GM13977 (cell line): Measurements from ENCODE around the gene UFSP1.

Experiments
- DNase-seq: peaks from one replicate; pipeline ENCODE4 v3.0.0; 2012; ENCODE audit warnings: low spot score
- in situ Hi-C: fragments of 300-500 bp; cut with MboI; formaldehyde crosslinking; loops from one replicate; pipeline ENCODE4 v1.12.0; 2022; ENCODE audit warnings: low sequenced_read_pairs, low pct_unique_long_range_greater_than_20kb, mixed read lengths, inconsistent platforms; ENCODE audit not compliant: unreplicated experiment
- TF ChIP-seq, protein P1 (sequence below): IDR thresholded peaks from 2 replicates; pipeline ENCODE4 v1.5.1; 2012; ENCODE audit warnings: mild to moderate bottlenecking, control low read depth; ENCODE audit not compliant: insufficient read depth; ENCODE audit errors: extremely low read depth, missing control alignments

Gene UFSP1

DNA sequence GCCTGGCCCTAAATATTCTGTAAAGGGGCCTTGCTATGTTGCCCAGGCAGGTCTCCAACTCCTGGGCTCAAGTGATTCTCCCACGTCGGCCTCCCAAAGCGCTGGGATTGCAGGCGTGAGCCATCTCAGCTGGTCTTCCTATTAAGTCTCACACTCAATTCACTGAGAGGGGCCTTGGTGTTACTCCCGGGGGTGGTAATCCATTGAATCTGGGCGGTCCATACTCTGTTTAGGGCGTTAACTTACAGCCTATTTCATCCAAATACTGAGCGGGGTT, 15.3 kb downstream of the UFSP1 start:
- no peak for DNase-seq
- TF ChIP-seq, protein P1, sequence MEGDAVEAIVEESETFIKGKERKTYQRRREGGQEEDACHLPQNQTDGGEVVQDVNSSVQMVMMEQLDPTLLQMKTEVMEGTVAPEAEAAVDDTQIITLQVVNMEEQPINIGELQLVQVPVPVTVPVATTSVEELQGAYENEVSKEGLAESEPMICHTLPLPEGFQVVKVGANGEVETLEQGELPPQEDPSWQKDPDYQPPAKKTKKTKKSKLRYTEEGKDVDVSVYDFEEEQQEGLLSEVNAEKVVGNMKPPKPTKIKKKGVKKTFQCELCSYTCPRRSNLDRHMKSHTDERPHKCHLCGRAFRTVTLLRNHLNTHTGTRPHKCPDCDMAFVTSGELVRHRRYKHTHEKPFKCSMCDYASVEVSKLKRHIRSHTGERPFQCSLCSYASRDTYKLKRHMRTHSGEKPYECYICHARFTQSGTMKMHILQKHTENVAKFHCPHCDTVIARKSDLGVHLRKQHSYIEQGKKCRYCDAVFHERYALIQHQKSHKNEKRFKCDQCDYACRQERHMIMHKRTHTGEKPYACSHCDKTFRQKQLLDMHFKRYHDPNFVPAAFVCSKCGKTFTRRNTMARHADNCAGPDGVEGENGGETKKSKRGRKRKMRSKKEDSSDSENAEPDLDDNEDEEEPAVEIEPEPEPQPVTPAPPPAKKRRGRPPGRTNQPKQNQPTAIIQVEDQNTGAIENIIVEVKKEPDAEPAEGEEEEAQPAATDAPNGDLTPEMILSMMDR = no peak
- in situ Hi-C loops = no loop called here

DNA sequence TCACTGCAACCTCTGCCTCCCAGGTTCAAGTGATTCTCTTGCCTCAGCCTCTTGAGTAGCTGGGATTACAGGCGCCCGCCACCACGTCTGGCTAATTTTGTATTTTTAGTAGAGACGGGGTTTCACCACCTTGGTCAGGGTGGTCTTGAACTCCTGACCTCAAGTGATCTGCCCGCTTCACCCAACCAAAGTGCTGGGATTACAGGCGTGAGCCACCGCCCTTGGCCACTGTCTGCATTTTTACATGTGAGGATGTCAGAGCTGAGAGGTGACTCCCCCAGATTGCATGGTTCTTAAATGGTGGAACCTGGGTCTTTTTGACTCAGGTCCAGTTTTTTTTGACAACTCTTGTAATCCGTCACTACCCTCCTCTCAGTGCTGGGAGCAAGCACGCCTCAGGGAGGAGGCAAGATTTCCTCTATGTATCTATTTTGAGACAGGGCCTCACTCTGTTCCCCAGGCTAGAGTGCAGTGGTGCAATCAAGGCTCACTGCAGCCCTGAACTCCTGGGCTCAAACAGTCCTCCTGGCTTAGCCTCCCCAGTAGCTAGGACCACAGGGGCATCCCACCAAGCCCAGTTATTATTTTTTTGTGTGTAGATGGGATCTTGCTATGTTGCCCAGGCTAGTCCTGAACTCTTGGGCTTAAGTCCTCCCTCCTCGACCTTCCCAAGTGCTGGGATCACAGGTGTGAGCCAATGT, 15.8 kb downstream of the UFSP1 start:
- DNase-seq = no peak
- in situ Hi-C loops = no loop called here
- TF ChIP-seq, protein P1 = no peak

- DNase-seq = no peak
- TF ChIP-seq, protein P1 = no peak
- in situ Hi-C loops = no loop called here
These were observed 21.6 kb downstream of the UFSP1 start for GRCh38 chr7:100867776-100868485.

DNA sequence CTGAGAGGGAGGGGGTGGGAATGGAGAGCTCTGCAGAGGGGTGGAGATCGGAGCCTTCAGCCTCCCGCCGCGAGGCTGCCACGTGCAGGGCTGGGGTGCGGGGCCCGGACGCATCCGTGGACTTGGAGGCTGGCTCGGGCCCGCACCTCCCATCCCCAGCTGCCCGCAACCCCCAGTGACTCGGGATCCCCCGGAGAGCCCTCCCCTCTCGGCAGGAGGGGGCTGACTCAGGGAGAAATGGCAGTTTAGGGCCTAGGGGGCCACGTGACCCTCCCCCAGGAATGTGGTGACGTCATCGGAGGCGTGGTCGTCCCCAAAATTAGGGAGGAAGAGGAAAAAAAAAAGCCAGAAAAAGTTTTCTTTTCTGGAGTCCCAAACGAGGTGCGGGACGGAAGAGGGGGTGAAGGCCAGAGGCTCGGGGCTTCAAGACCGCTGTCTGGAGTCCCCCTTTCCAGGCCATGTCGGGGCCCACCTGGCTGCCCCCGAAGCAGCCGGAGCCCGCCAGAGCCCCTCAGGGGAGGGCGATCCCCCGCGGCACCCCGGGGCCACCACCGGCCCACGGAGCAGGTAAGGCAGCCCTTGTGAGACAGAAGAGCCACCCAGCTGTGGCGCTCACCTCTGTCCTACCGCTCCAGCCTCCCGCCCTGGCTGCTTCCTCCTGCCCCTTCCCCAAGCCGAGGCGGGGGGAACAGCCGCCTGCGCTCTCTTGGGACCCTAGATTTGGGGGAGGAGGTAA, 22.3 kb downstream of the UFSP1 start, which contains the start of gene TRIP6:
TSS of gene TRIP6 (plus strand) at position 348 of the 736 bp plus-strand sequence. CDS start at position 459, 111 bp downstream.
- TF ChIP-seq, protein P1 = no peak
- in situ Hi-C loops = no loop called here
- DNase-seq = peak; percentile 86

- in situ Hi-C loops = no loop called here
- no peak for DNase-seq
- TF ChIP-seq, protein P1 = no peak
These were observed 22.8 kb downstream of the UFSP1 start for GRCh38 chr7:100866729-100867039.

DNA sequence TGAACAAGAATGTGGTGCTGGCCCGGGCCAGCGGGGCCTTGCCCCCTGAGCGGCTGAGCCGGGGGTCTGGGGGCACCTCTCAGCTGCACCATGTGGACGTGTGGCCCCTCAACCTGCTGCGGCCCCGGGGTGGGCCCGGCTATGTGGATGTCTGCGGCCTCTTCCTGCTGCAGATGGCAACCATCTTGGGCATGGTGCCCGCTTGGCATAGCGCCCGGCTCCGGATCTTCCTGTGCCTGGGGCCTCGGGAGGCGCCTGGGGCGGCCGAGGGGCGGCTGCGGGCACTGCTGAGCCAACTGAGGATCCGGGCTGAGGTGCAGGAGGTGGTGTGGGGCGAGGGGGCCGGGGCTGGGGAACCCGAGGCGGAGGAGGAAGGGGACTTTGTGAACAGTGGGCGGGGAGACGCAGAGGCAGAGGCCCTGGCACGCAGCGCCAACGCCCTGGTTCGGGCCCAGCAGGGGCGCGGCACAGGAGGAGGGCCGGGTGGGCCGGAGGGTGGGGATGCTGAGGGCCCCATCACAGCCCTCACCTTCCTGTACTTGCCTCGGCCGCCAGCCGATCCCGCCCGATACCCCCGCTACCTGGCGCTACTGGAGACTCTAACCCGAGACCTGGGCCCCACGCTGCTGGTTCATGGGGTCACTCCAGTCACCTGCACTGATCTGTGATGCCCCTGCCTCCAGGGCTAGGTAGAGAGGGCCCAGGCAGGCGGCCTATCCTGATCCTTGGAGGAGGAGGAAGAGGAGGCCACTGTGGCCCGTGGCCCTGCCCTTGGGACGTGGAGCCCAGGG, 23.4 kb downstream of the UFSP1 start:
- TF ChIP-seq, protein P1 = no peak
- DNase-seq = no peak
- in situ Hi-C loops = no loop called here
